Stimulated activated CD8-positive, alpha-beta memory T cell treated with anti-CD3 and anti-CD28 coated beads, Interleukin-7, amount 100 ng/mL, for 48 hours (primary cell): ENCODE results near the gene DGCR6.
"Not testable (repeated sequence)": the region's sequence is repeated elsewhere in the genome, so short reads cannot be mapped to it uniquely, and the experiment has no call there.

Source experiments
- DNase-seq, 2 donors: peaks; one replicate each; pipeline ENCODE4 v3.0.0-alpha.2; 2020; ENCODE audit warnings: low read depth in 1 of 2; ENCODE audit errors: extremely low read depth in 1 of 2

The DGCR6 gene

DNA sequence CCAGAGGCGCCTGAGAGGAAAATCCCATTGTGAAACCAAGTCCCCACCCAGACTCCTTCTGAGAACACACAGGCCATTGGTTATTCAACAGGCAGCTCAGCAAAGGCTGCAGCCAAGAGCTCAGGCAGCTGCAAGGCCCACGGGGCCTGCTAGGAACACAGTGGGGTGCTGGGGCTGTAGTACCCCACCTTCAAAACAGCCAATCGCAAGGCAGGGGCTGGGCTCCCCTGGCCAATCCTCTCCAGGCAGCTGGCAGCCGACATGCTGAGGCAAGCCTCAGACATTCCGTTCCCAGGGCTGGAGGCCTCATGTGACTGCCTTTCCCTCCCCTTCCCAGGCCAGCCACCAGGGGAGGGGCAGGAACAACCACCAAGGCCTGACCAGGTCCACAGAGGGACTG lies 23.3 kb downstream of the DGCR6 start:
- DNase-seq: no peak

- no peak for DNase-seq
Measured at GRCh38 chr22:18931905-18932652, 26.0 kb downstream of the DGCR6 start.

DNA sequence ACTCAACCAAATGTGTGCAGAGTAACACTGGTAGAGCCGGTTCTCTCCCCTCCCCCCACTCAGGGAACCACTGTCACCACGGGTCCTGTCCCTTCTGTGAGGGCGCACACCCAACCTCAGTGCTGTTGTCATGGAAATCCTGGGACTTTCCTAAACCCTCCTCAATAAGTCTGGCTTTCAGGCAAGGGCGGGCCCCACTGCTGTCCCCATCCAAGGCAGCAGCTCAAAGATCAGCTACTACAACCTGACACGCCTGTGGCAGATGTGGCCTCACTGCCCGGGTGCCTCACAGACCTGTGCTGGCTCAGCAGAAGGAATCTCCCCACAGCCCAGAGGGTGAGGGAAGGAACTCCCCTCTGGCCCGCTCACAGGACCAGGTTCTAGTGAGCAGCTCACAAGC lies 27.8 kb downstream of the DGCR6 start:
- no peak for DNase-seq

GRCh38 chr22:18934688-18935087 lies 28.6 kb downstream of the DGCR6 start:
- not testable (repeated sequence) for DNase-seq

DNA sequence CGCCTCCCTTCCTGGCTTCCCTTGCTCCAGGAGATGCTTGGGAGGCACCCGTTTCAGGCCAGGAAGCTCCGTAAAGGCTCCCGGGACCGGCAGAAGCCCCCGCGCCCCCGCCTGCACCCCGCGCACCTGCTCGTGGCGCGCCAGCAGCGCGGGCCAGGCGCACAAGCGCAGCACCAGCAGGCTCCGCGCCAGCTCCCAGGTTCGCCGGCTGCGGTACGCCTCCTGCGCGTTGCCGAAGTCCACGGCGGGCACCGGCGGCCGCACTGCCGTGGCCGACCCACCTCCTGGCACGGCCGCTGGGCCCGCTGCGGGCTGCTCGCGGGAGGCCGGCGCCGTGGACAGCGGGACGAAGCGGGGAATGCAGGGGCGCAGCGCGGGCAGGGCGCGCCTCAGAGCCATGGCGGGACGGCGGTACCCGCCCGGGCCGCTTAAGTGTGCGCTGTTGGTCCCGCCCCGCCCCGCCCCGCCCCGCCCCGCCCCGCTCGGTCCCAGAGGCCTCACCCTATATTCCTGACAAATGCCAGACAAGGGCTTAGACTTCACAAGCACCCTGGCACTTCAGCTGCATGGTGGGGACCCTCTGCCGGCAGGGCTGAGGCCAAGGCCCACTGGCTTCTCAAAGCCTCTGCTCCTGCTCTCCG lies 29.9 kb downstream of the DGCR6 start, which contains the start of gene PRODH:
Gene PRODH (minus strand): TSS at position 405 of the 641 bp plus-strand sequence. CDS start 6 bp downstream, at position 399.
- DNase-seq: no peak

- DNase-seq: not testable (repeated sequence)
Measured at GRCh38 chr22:18938691-18939090, 32.6 kb downstream of the DGCR6 start.

DNA sequence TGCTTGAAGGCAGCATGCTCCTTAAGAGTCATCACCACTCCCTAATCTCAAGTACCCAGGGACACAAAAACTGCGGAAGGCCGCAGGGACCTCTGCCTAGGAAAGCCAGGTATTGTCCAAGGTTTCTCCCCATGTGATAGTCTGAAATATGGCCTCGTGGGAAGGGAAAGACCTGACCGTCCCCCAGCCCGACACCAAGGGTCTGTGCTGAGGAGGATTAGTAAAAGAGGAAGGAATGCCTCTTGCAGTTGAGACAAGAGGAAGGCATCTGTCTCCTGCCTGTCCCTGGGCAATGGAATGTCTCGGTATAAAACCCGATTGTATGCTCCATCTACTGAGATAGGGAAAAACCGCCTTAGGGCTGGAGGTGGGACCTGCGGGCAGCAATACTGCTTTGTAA lies 41.0 kb downstream of the DGCR6 start:
- DNase-seq: not testable (repeated sequence)

DNA sequence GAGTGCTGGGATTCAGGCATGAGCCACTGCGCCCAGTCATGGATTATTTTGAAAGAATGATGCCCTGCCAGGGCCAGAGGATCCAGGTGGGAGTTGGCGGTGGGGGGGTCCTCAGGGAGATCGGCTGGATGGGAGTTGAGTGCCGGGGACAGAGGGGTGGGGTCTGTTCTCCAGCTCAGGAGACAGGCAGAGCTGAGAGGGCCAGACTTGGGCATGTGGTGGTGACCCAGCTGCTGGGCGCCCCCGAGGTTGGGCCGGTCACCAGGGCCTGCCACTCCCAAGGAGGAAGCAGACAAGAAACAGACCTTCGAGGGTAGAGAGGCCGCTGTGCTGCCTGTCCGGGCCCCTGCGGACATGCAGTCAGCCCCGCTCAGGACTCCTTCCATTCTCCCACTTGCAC lies 41.8 kb downstream of the DGCR6 start:
- DNase-seq: no peak

- no peak for DNase-seq
Measured at GRCh38 chr22:18950141-18950540, 44.0 kb downstream of the DGCR6 start.

DNA sequence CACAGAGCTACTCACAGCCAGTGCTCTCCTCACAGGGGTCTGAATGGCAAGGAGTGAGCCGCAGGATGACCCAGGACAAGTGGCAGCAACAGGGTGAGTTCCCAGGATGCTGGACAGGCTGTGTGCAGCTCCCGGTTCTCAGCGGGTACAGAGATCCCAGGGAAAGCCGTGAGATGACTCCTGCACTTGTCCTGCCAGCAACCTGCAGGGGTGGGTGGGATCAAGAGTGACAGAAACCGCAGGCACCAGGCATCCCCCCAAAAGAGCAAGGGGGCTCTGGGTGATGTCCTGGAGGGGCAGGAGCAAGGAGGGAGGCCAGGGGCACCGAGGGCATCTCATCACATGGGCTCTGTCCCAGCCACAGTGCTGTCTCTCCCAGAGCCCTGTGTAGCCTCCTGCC lies 45.9 kb downstream of the DGCR6 start:
- no peak for DNase-seq

- DNase-seq: not testable (repeated sequence)
Measured at GRCh38 chr22:18953128-18953527, 47.0 kb downstream of the DGCR6 start.

DNA sequence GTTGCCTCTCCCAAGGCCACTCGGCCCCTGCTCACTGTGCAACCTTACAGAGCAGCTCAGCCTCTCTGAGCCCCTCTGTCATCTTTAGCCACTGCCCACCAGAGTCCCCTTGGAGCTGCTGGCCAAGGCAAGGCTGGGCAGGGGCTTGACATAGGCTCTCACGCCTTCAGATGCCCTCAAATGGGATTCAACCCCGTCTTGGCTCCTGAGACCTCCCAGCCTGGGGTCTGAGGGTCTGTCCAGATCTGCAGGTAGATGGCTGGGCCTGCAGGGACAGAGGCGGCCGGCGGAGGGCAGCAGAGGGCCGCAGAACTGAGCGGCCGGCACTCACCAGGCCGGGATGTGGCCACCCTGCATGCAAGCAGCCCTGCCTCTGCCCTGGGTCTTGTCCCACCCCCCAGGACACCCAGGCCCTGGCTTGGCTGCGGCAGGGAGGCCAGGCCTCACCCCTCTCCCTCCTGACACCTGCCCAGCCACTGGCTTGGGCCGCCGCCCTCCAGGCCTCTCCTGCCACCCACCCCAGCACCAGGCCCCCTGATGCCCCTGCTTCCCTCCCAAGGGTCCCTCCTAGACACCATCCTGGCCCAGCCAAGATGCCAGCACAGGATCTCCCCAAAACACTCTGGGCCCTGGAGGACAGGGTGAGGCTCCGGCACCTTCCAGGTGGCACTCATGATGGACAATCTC lies 48.3 kb downstream of the DGCR6 start:
- peak; percentile 27 to 30 for DNase-seq

- DNase-seq: no peak
Measured at GRCh38 chr22:18954990-18955571, 49.0 kb downstream of the DGCR6 start.

DNA sequence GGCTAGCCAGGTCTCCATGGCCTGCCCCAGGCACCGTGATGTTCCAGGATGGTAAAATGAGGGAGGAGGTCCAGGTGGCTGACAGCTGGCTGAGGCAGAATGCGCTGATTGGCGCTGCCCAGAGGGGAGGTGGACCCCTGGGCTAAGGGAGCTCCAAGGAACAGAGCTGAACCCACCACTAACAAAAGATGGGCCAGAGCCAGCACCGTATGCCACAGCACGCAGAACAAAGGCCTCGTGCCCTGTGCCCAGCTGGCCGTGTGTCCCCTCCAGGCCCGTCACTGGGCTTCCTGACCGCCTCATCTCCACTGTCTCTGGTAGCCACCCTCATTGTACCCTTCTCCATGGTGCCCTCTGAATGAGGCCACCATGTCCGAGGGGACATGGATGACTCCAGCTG lies 49.6 kb downstream of the DGCR6 start:
- DNase-seq: no peak

DNA sequence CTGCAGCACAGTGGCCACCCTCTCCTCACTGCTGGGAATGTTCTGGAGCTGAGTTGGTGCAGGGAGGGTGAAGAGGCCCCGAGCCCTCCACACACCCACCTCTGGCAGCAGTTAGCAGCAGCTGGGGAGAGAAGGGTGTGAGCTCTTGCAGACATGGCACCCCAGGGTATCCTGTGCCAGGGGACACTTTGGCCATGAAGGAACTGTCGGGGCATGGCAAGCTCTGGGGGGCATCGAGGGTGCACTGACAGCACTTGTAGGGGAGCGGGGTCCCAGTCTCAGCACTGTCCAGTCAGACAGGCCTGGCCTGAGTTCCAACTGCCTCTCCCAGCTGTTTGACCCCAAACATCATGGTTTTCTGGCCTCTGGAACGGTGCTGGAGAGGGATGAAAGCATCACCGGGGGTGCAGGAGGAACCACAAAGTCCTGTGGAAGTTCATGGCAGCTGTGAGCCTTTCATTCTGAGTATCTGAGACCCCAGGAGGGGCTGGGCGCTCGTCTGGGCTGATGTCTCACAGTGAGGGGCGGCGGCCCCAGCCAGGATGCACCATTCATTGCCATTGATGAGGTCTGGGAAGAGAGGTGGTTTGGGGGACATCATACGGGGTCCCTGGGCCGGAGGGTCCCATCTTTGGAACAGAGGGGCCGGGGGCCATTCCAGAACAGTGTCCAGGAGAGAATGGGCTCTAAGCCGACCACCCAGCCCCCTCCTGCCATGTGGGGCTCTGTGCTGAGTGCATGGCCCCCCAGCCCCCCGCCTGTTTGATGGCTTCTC lies 50.2 kb downstream of the DGCR6 start:
- DNase-seq: not testable (repeated sequence)

DNA sequence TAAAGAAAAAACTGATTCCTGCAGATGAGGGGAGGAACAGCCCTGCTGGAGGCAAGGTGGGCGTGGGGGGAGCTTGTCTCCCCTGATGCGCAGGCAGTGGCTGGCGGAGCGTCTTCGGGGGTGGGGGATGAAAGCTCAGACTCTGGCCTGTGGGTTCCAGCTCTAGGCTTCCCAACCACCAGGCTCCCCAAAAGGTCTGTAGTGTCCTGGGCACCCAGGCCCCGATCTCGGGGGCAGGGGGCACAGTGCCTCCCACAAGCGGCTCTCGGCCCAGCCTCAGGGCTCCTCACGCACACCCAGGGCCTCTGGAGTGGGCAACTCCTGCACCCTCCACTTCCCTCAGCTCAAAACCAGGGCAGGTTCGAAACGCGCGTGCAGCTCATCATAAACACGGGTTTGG lies 50.8 kb downstream of the DGCR6 start:
- DNase-seq: not testable (repeated sequence)

DNA sequence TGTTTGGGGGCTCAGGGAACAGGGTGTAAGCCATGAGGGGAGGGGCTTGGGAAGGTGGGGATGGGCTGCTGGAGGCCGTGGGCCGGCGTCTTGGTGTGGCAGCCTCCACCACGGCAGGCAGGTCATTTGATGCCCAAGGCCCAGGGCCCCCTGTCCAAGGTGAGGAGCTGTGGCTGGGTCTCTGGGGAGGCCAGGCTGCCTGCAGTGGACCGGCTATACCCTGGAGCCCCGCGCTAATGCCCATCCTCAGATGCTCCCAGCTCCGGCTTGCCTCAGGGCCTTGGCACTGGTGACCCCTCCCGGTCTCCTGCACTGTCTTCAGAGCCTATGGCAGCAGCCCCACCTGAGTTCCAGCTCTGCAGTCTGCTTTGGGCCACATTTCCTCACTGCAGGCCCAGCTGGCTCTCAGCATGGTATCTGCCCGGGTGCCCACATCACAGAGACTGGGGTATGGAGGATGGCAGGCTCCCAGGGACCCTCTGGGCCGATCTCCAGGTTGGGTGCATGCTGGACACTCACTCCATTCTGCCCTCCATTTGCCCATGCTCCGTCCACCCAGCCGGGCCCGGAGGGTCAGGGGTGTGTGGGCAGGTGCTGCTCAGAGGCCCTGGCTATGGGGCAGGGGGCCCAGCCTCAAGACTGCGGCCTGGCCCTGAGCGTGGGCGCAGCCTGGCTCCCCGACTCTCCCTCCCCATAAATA lies 51.7 kb downstream of the DGCR6 start:
- not testable (repeated sequence) for DNase-seq

DNA sequence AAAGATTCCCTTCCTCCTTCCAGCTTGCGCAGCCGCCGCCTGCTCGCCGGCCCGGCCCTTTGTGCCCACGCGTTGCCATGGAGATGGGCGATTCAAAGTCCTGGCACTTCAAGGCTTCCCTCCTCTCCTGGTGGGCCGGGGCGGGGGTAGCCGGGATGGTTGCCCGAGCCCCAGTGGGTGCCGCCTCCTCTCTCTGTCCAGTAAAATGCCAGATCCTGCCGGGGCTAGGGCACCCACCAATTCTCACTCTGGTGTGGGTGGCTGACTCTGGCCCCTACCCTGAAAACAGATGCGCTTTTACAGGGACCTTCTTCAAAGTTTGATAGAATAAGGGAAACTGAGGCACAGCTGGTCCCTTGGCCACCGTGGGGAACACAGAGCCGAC lies 52.2 kb downstream of the DGCR6 start:
- DNase-seq: not testable (repeated sequence)

- peak; percentile 15 to 39 for DNase-seq
Measured at GRCh38 chr22:18958738-18959137, 52.6 kb downstream of the DGCR6 start.

DNA sequence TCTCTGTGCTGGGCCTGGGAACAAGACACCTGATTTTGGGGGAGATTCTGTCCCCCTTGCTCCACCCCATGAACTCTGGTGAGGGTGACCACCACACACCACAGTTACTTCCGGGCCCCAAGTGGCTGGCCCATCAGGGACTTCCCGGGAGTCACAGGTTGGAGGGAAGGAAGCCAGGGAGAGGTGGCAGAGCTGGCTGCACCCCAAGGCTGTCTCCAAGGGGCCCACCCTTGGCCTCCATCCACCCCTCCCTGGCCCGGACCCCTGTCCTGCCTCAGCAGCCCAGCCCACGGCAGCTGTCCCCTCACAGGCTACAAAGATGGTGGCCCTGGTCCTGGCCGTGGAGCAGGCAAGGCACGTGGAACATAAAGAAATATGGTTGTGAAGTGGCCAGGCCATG lies 53.1 kb downstream of the DGCR6 start:
- DNase-seq: not testable (repeated sequence)
